Skeletal muscle tissue (tissue), 4 donors: ENCODE results near the gene TMEM132E. TPM values are rescaled to one million over a fixed set of nuclear protein-coding genes. Genes with fewer than 3 reads are reported as not detected.

Experiments
- H3K27ac ChIP-seq: one replicate; pipeline ENCODE4 v1.7.0; 2013; ENCODE audit warnings: mild to moderate bottlenecking, low read depth, low read length, inconsistent platforms
- H3K27me3 ChIP-seq, 3 donors: one replicate each; pipeline ENCODE4 v1.7.0; 2013; ENCODE audit warnings: low read length in 3 of 3; ENCODE audit not compliant: control insufficient read depth in 3 of 3, insufficient read depth in 3 of 3
- H3K36me3 ChIP-seq, 3 donors: one replicate each; pipeline ENCODE4 v1.7.0; 2013; ENCODE audit warnings: low read length in 3 of 3; ENCODE audit not compliant: control insufficient read depth in 3 of 3, insufficient read depth in 3 of 3
- H3K4me1 ChIP-seq, 3 donors: one replicate each; pipeline ENCODE4 v1.7.0; 2013; ENCODE audit warnings: low read length in 3 of 3, mild to moderate bottlenecking in 3 of 3; ENCODE audit not compliant: control insufficient read depth in 3 of 3, insufficient read depth in 3 of 3
- H3K4me3 ChIP-seq, 3 donors: one replicate each; pipeline ENCODE4 v1.7.0; 2013; ENCODE audit warnings: low read length in 3 of 3
- H3K9ac ChIP-seq, 3 donors: one replicate each; pipeline ENCODE4 v1.7.0; 2013; ENCODE audit warnings: low read length in 3 of 3, mild to moderate bottlenecking in 3 of 3, moderate library complexity in 2 of 3, low read depth in 1 of 3
- H3K9me3 ChIP-seq, 3 donors: one replicate each; pipeline ENCODE4 v1.7.0; 2013; ENCODE audit warnings: low read length in 3 of 3; ENCODE audit not compliant: control insufficient read depth in 3 of 3
- total RNA-seq: library from RNA; depleted of rRNA; stranded (reverse); fragments of >200 nt; gene quantifications from one replicate; pipeline ENCODE4 v1.2.3, GENCODE V29; 2014
- donor health status: Osteomylitis.

TMEM132E gene
- total RNA-seq, 1 donor from 2014 or later = 0.52 TPM

DNA sequence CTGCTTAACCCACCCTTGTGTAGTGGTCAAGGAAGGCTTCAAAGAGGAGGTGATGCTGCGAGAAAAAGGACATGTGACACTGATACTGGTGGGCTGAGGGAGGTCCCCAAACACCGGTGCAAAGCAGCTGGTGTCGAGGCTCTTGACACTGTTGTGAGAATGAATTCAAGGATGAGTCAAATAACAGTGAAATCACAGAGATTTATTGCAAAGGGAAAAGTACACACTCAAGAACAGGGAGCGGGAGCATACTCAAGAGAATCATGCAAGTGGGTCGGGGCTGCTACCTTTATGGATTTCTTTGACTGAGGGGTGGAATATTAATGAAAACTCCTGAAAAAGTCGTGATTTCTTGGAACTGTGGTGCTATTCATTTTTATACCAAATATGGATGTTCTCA, 31.1 kb downstream of the TMEM132E start:
- H3K9me3 ChIP-seq = no peaks in the 10 kb centered on the region
- no peaks in the 10 kb centered on the region for H3K36me3 ChIP-seq
- no peak overlapping the region for H3K27ac ChIP-seq
- H3K4me3 ChIP-seq = no peak overlapping the region
- no peaks in the 10 kb centered on the region for H3K4me1 ChIP-seq
- H3K9ac ChIP-seq = no peak overlapping the region
- H3K27me3 ChIP-seq = peaks cover 46 to 62% (median 52%) of the 10 kb centered on the region in 3 donors

DNA sequence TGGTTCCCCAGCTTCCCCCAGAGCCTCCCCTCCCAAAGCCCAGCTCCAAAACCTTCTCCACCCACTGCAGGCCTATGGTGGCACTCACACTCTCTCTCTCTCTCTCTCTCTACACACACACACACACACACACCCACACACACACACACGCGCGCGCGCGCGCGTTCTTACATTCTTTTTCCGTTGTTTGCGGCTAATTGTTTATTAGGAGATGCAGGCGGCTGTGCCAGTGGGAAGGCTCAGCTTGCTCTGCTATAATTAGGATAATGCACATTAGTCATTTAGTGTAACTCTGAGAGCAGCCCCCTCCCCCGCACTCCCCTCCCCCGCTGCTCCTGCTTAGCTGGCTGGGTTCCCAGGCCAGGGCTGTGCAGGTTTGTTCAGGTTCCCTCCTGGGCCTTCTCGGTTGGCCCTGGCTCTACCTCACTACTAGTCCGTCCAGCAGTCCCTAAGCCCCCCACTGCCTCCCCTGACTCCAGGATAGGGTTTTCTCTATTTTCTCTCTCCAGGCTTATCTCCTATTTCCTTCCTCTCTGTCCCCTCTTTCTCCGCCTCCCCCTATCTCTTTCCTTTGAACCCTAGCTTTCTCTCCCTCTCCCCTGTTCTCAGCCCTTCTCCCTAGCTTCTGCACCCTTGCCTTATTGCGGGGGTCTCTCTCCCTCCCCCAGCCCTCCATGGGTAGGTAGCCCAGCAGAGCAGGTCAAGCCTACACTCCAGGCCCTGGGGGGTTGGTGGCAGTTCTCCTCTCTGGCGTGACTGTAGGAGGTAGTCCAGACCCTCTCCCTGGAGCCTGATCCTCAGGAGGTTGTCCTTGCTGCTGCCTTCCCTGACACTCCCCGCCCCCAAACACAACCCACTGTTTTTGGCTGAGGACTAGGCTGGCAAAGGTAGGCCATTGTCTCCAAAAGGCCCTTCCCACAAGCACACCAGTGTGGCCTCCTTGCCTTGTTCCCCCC, 34.0 kb downstream of the TMEM132E start:
- H3K27ac ChIP-seq = no peak overlapping the region
- H3K4me1 ChIP-seq = no peaks in the 10 kb centered on the region
- no peak overlapping the region for H3K9ac ChIP-seq
- peaks cover 44 to 68% (median 49%) of the 10 kb centered on the region in 3 donors for H3K27me3 ChIP-seq
- no peak overlapping the region for H3K4me3 ChIP-seq
- H3K9me3 ChIP-seq = no peaks in the 10 kb centered on the region
- H3K36me3 ChIP-seq = no peaks in the 10 kb centered on the region

DNA sequence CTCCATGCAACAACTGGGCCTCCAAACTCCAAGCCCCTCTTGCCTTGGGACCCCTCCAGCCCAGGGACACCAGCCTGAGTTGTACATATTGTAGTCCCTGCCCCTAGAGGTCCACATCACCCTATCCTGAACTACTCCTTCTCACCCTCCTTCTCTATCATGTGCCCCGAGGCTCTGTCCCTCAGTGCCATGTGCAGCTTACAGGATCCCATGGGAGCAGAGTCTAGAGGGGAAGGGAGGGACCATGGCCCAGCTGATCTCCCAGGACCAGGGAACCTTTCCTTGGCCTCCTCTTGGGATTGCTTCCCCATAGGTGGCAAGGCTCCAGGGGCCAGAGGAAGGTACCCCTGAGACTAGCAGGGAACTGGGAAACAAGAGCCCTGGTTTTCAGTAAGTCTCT, 35.3 kb downstream of the TMEM132E start:
- H3K4me1 ChIP-seq = no peaks in the 10 kb centered on the region
- no peaks in the 10 kb centered on the region for H3K36me3 ChIP-seq
- no peak overlapping the region for H3K4me3 ChIP-seq
- H3K27ac ChIP-seq = no peak overlapping the region
- H3K9me3 ChIP-seq = no peaks in the 10 kb centered on the region
- H3K27me3 ChIP-seq = peaks cover 32 to 64% (median 45%) of the 10 kb centered on the region in 3 donors
- no peak overlapping the region for H3K9ac ChIP-seq

DNA sequence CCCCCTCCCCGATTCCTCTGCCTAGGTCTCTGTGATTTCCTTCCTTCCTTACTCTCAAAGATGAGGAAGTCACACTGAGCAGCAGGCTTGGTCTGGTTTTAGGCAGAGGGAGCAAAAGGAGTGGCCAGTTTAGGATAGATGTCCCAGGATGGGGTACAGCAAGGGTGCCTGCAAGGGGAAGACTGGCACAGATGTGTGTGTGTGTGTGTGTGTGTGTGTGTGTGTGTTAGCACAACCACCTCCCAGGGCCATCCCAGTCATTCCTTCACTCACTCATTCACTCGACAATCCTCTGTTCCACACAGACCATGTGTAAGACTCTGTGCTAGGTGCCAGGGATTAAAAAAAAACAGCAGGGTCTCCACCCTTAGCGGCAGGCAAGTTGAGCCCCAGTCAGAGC, 35.9 kb downstream of the TMEM132E start:
- no peak overlapping the region for H3K9ac ChIP-seq
- H3K4me1 ChIP-seq = no peaks in the 10 kb centered on the region
- no peak overlapping the region for H3K27ac ChIP-seq
- H3K36me3 ChIP-seq = no peaks in the 10 kb centered on the region
- peaks cover 26 to 58% (median 43%) of the 10 kb centered on the region in 3 donors for H3K27me3 ChIP-seq
- H3K4me3 ChIP-seq = no peak overlapping the region
- no peaks in the 10 kb centered on the region for H3K9me3 ChIP-seq

DNA sequence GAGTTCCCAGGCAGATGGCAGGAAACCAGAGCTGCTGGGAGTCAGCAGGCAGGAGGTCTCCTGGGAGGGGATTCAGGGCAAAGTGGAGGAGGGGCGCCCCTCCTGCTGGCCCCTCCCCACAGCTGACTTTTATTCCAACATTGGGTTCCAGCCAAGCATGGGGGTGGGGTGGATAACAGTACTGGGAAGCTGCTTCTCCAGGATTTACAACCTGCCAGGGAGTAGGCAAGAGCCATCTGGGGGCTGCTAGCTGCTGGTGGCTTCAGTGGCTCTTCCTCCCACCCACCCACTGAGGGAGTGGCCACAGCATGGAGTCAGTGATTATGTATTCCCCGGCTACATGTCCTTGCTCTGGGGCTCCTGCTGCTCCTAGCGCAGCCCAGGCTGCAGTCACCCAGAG, 36.8 kb downstream of the TMEM132E start:
- peaks cover 23 to 50% (median 45%) of the 10 kb centered on the region in 3 donors for H3K27me3 ChIP-seq

DNA sequence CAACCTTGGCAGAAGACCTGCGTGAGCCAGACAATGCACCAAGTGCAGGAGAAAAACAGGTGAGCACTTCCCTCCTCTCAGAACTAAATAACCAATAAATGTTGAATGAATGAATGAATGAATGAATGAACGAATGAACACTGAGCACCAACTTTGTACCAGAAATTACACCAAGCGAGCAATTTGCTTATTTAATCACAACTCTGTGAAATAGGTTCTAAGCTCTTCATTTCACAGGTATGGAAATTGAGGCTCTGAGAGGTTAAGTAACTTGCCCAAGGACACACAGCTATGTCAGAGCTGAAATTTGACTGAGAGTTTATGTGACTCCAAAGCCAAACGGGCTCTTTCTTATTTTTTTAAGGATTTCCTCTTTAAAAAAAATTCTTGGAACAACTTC, 38.0 kb downstream of the TMEM132E start:
- Histone ChIP-seq H3K9ac (no peak overlapping the region), H3K36me3 (no peaks in the 10 kb centered on the region), H3K4me1 (no peaks in the 10 kb centered on the region), H3K4me3 (no peak overlapping the region), H3K9me3 (no peaks in the 10 kb centered on the region), H3K27ac (no peak overlapping the region), H3K27me3 (peaks cover 23 to 48% (median 45%) of the 10 kb centered on the region in 3 donors)

More for the DNA sequence above, 36.8 kb downstream of the TMEM132E start:
- Histone ChIP-seq H3K4me1 (no peaks in the 10 kb centered on the region), H3K4me3 (no peak overlapping the region), H3K9me3 (no peaks in the 10 kb centered on the region), H3K27ac (no peak overlapping the region), H3K36me3 (no peaks in the 10 kb centered on the region), H3K9ac (no peak overlapping the region)

DNA sequence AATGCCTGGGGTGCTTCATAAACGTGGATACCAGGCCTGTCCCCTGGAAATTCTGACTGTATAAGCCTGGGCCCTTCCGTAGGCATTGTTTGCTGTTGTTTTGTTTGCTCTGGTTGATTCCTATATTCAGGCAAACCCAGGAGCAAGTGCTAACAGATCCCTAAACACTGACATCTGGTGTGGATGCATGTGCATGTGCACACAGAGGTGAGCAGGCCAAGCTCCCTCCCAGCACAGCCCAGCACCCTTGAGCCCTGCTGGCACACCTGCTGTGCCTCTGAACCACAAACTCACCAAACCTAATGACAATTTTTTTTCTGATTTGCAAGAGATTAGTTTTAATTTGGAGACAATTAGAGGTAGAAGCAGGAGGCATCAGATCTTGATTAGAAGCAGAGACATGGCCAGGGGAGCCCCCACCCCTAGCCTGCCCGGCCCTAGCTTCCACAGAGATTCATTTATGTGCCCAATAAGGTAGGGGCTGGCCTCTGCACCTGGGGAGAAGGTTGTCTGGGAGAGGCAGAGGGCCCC, 40.4 kb downstream of the TMEM132E start:
- no peak overlapping the region for H3K9ac ChIP-seq
- H3K9me3 ChIP-seq = no peaks in the 10 kb centered on the region
- no peaks in the 10 kb centered on the region for H3K4me1 ChIP-seq
- peaks cover 32 to 45% (median 33%) of the 10 kb centered on the region in 3 donors for H3K27me3 ChIP-seq
- no peaks in the 10 kb centered on the region for H3K36me3 ChIP-seq
- no peak overlapping the region for H3K27ac ChIP-seq
- H3K4me3 ChIP-seq = no peak overlapping the region

DNA sequence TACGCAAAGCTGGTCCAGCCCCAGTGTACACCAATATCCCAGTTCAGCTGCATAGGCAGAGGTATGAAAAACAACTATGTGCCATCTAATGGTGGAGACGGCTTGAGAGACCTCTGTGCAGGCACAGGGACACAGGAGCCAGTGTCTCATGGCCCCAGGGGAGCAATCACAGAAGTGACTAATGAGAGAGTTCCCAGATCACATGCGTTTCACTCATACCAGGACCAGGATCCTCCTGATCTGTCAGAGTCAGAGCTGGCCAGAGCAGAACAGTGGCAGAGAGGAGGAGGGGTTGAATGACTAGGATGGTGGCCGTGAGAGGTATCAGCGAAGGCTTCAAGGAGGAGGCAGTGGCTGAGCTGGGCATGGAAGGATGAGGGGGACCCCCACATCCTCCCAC, 41.1 kb downstream of the TMEM132E start:
- Histone ChIP-seq H3K4me1 (no peaks in the 10 kb centered on the region), H3K27ac (no peak overlapping the region), H3K4me3 (no peak overlapping the region), H3K9me3 (no peaks in the 10 kb centered on the region), H3K9ac (no peak overlapping the region), H3K36me3 (no peaks in the 10 kb centered on the region), H3K27me3 (peaks cover 33 to 48% (median 35%) of the 10 kb centered on the region in 3 donors)

DNA sequence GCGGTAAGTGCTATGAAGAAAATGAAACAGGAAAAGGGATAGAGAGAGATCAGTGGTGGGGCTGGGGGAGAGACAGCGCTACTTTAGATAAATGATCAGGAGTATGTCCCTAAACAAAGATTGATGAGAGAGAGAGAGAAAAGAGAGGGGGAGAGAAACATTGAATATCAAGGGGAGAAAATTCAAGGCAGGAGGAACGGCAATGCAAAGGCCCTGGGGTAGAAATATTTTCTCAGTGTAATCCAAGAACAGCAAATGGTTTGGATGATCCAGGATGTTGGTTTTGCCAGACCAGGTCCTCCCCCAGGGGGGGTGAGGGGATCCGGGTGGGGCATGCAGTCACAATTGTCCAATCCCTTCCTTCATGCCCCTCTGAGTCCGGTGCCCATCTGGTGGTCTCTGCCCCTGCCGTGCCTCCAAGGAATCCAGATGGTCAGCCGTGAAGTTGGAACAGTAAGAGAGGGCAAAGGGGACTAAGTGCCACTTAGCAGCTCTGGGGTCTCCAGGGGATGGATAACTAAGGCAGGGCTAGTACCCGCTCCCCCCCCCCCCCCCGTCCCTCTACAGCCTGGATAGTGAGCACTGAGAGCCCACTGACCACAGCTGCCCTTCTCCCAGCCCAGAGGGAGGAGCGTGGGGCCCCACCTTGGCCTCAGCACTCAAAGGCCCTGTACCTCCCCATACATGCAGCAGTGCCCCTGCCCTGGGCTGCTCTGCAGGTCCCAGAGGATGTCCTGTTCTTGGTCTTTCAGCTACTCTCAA, 43.7 kb downstream of the TMEM132E start:
- no peak overlapping the region for H3K9ac ChIP-seq
- H3K9me3 ChIP-seq = no peaks in the 10 kb centered on the region
- peaks cover 33 to 55% (median 51%) of the 10 kb centered on the region in 3 donors for H3K27me3 ChIP-seq
- no peak overlapping the region for H3K4me3 ChIP-seq
- no peak overlapping the region for H3K27ac ChIP-seq
- no peaks in the 10 kb centered on the region for H3K4me1 ChIP-seq
- H3K36me3 ChIP-seq = no peaks in the 10 kb centered on the region
